GM12892 (cell line): ENCODE results near the gene MST1R.

Experiments used
- POLR2A ChIP-seq: IDR thresholded peaks from 2 replicates; pipeline ENCODE4 v1.6.1; 2011; ENCODE audit warnings: low read depth, low read length, control low read depth
- POLR2AphosphoS5 ChIP-seq: IDR thresholded peaks from 2 replicates; pipeline ENCODE4 v1.6.1; 2011; ENCODE audit warnings: low read depth, low read length, control low read depth
- TAF1 ChIP-seq: IDR thresholded peaks from 2 replicates; pipeline ENCODE4 v1.6.1; 2011; ENCODE audit warnings: low read depth, mild to moderate bottlenecking, control low read depth, low read length, borderline replicate concordance

- TF ChIP-seq POLR2A (no peak), POLR2AphosphoS5 (no peak), TAF1 (no peak)
Observed at GRCh38 chr3:49883998-49884397, 19.7 kb downstream of the MST1R start.
